ENCODE data around the gene LPP. TPM values are rescaled to one million over a fixed set of nuclear protein-coding genes. Genes with fewer than 3 reads are reported as not detected.
A peak's percentile ranks its signal among the peaks of the same experiment; 100 is the strongest.

The LPP gene
- total RNA-seq, 6 donors from 2014 or later = 86.0 to 196 (median 160) TPM

DNA sequence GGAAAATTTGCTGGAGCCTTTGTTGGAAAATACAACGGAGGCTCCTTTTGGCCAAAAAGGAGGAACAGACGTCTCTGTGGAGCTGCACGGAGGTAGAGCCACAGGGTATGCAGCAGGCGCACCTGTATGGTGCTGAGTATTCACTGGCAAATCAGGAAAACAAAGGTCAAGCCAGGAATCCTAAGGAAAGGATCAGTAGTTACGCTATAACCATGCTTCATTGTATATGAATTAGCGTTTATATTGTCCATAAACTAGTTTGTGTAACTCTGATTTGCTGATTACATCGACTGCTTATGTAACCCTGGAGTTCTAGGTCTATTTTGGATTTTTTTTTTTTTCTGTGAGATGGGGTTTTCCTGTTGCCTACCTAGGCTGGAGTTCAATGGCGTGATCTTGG, 45.4 kb downstream of the LPP start:
- WGBS, 2 donors = 95 to 96% methylated on average over 8 of the region's 8 CpGs
- Histone ChIP-seq H3K27me3 (no peaks in the 10 kb centered on the region), H3K4me1 (peaks cover 0 to 14% (median 0%) of the 10 kb centered on the region in 4 donors), H3K9me3 (no peaks in the 10 kb centered on the region), H3K36me3 (no peaks in the 10 kb centered on the region), H3K4me3 (no peak overlapping the region), H3K27ac (no peak overlapping the region)
- DNase-seq (no peak), ATAC-seq (ENCODE audit: low FRiP score in 2 of 2) (no peak)
- TF ChIP-seq EP300 (IDR thresholded peaks at IDR 0.05) (no peak), POLR2A (IDR thresholded peaks at IDR 0.05) (no peak), CTCF (IDR thresholded peaks at IDR 0.05) (no peak), POLR2AphosphoS5 (IDR thresholded peaks at IDR 0.05) (no peak)

DNA sequence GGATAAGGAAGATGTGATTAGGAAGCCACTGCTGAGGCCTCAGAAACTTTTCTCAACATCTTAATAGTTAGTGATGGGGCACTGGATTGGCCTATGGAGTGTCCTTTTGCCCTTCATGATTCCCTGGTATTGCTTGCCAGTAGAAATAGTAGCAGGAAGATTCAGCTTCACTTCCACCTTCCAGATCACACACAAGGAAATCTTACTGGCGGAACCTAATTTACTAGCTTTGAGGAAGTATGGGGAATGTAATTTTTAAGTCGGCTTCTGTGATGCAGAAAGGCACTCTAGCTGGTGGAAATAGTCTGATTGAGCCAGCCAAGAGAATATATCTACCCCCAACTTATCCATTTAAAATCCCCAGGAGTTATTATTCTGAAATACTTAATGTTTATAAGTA, 46.5 kb downstream of the LPP start:
- TF ChIP-seq POLR2A (IDR thresholded peaks at IDR 0.05) (no peak), CTCF (IDR thresholded peaks at IDR 0.05) (no peak), EP300 (IDR thresholded peaks at IDR 0.05) (no peak), POLR2AphosphoS5 (IDR thresholded peaks at IDR 0.05) (no peak)
- 58 to 66% methylated on average over 2 of the region's 2 CpGs for WGBS, 2 donors
- no peak overlapping the region for H3K27ac ChIP-seq
- H3K4me3 ChIP-seq = no peak overlapping the region
- peaks cover 0 to 18% (median 0%) of the 10 kb centered on the region in 4 donors for H3K4me1 ChIP-seq
- ATAC-seq (ENCODE audit: low FRiP score in 2 of 2) (no peak), DNase-seq (no peak)
- no peaks in the 10 kb centered on the region for H3K9me3 ChIP-seq
- H3K36me3 ChIP-seq = no peaks in the 10 kb centered on the region
- H3K27me3 ChIP-seq = no peaks in the 10 kb centered on the region

- 96 to 97% methylated on average over 10 of the region's 10 CpGs for WGBS, 2 donors
- H3K27me3 ChIP-seq = no peaks in the 10 kb centered on the region
Observed at GRCh38 chr3:188202358-188203138, 48.6 kb downstream of the LPP start.

GRCh38 chr3:188204526-188204925, 50.6 kb downstream of the LPP start:
- Histone ChIP-seq H3K27me3 (no peaks in the 10 kb centered on the region), H3K36me3 (no peaks in the 10 kb centered on the region), H3K4me1 (peaks cover 0 to 6% (median 2%) of the 10 kb centered on the region in 4 donors), H3K4me3 (no peak overlapping the region), H3K9me3 (no peaks in the 10 kb centered on the region), H3K27ac (no peak overlapping the region)
- ATAC-seq (ENCODE audit: low FRiP score in 2 of 2) = no peak
- TF ChIP-seq CTCF (IDR thresholded peaks at IDR 0.05) (no peak), EP300 (IDR thresholded peaks at IDR 0.05) (no peak), POLR2A (IDR thresholded peaks at IDR 0.05) (no peak), POLR2AphosphoS5 (IDR thresholded peaks at IDR 0.05) (no peak)
- WGBS, 2 donors = 67 to 75% methylated on average over 2 of the region's 2 CpGs
- no peak for DNase-seq

More at GRCh38 chr3:188202358-188203138, 48.6 kb downstream of the LPP start:
- DNase-seq = peak in 1 of 2 donors; percentile 22
- no peak for ATAC-seq (ENCODE audit: low FRiP score in 2 of 2)
- H3K36me3 ChIP-seq = no peaks in the 10 kb centered on the region
- H3K4me1 ChIP-seq = peaks cover 0 to 6% (median 0%) of the 10 kb centered on the region in 4 donors
- no peaks in the 10 kb centered on the region for H3K9me3 ChIP-seq
- no peak overlapping the region for H3K27ac ChIP-seq
- H3K4me3 ChIP-seq = no peak overlapping the region
- TF ChIP-seq POLR2A (IDR thresholded peaks at IDR 0.05) (no peak), EP300 (IDR thresholded peaks at IDR 0.05) (no peak), CTCF (IDR thresholded peaks at IDR 0.05) (no peak), POLR2AphosphoS5 (IDR thresholded peaks at IDR 0.05) (no peak)

- peaks cover 0 to 6% (median 2%) of the 10 kb centered on the region in 4 donors for H3K4me1 ChIP-seq
- H3K36me3 ChIP-seq = no peaks in the 10 kb centered on the region
- 90 to 94% methylated on average over 7 of the region's 7 CpGs for WGBS, 2 donors
- ATAC-seq (ENCODE audit: low FRiP score in 2 of 2) (no peak), DNase-seq (no peak)
- TF ChIP-seq EP300 (IDR thresholded peaks at IDR 0.05) (no peak), CTCF (IDR thresholded peaks at IDR 0.05) (peak in 2 of 6 experiments; percentile 8 to 14)
- no peak overlapping the region for H3K27ac ChIP-seq
- no peaks in the 10 kb centered on the region for H3K9me3 ChIP-seq
- H3K27me3 ChIP-seq = no peaks in the 10 kb centered on the region
- no peak overlapping the region for H3K4me3 ChIP-seq
Observed at GRCh38 chr3:188205992-188206416, 52.0 kb downstream of the LPP start.
